GM12892 (cell line): ENCODE results near the gene SLC35E1.

Experiments
- POLR2A ChIP-seq: IDR thresholded peaks from 2 replicates; pipeline ENCODE4 v1.6.1; 2011; ENCODE audit warnings: low read depth, low read length, control low read depth
- POLR2AphosphoS5 ChIP-seq: IDR thresholded peaks from 2 replicates; pipeline ENCODE4 v1.6.1; 2011; ENCODE audit warnings: low read depth, low read length, control low read depth
- TAF1 ChIP-seq: IDR thresholded peaks from 2 replicates; pipeline ENCODE4 v1.6.1; 2011; ENCODE audit warnings: low read depth, mild to moderate bottlenecking, control low read depth, low read length, borderline replicate concordance

DNA sequence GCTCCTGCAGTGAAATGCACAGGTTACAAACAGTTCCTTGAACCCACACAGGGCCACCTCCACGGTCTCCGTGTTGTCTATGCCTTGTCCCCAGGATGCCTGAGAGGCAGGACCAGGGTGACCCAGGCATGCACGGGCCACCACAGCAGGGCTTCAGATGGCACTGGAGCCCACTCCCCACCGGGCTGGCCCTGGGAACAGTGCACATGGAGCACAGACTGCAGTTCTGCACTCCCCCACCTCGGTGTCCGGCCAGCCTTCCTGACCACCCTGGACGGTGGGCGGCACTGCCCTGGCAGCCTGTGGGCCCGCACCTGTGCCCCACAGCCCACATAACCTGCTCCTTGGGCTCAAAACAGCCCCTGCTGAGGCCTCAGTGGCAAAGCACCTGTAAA, 14.3 kb upstream of the SLC35E1 start:
- TF ChIP-seq POLR2AphosphoS5 (no peak), POLR2A (no peak; the same call in 1 of the 2 replicates), TAF1 (no peak)
